Ovary (tissue), 9 donors: ENCODE results near the gene PLCB1. TPM values are rescaled to one million over a fixed set of nuclear protein-coding genes. Genes with fewer than 3 reads are reported as not detected.

Experiments used
- DNase-seq, 5 donors: peaks; one replicate each; pipeline ENCODE4 v3.0.0-alpha.2; 2019 to 2020
- H3K27ac ChIP-seq, 2 donors: fragments of 200-600 bp; one replicate each; pipeline versions ENCODE4 v1.5.1 to v1.8.0; 2019 to 2022
- H3K27me3 ChIP-seq: fragments of 200-600 bp; one replicate; pipeline ENCODE4 v1.8.0; 2022
- H3K36me3 ChIP-seq: fragments of 200-600 bp; sonication (generic); one replicate; pipeline ENCODE4 v1.5.1; 2019
- H3K4me1 ChIP-seq: one replicate; pipeline ENCODE4 v1.8.1; 2013; ENCODE audit warnings: mild to moderate bottlenecking, moderate library complexity; ENCODE audit not compliant: insufficient read depth
- H3K4me3 ChIP-seq: fragments of 200-600 bp; sonication (generic); one replicate; pipeline ENCODE4 v1.5.1; 2017
- H3K9me3 ChIP-seq, 2 donors: fragments of 200-600 bp in 1 of 2; sonication (generic) in 1 of 2; one replicate each; pipeline versions ENCODE4 v1.5.1 to v1.8.1; 2013 to 2019; ENCODE audit warnings: mild to moderate bottlenecking in 1 of 2, moderate library complexity in 1 of 2
- EP300 ChIP-seq: sonication (generic); formaldehyde crosslinking; IDR thresholded peaks from one replicate; pipeline ENCODE4 v1.6.1; 2017; ENCODE audit warnings: antibody characterized with exemption
- POLR2A ChIP-seq: fragments of 450-650 bp; IDR thresholded peaks from one replicate; pipeline ENCODE4 v1.6.1; 2017; ENCODE audit warnings: antibody characterized with exemption, mild to moderate bottlenecking, moderate library complexity
- WGBS, 3 donors: extraction: QIAGEN DNeasy Blood & Tissue Kit in 1 of 3; methylation state at CpG; one replicate each; pipeline versions ENCODE4 v1.1.5 to v1.1.7; 2013 to 2017; 5-methylcytosine and 5-hydroxymethylcytosine counted together
- intact Hi-C, 4 donors: fragments of 100-400 bp; cut with DNase I; formaldehyde crosslinking; loops; one replicate each; pipeline versions ENCODE4 v1.11.0 to v1.15.1; 2022 to 2023
- polyA plus RNA-seq, 2 donors: library from polyadenylated mRNA; stranded (reverse); fragments of 200-250 nt in 1 of 2; fragments of 350-450 nt in 1 of 2; fragmentation: Illumina TruSeq in 1 of 2; extraction: RNeasy Lipid Tissue Mini Kit (QIAGEN cat#74804) in 1 of 2; gene quantifications; one replicate each; pipeline ENCODE4 v1.2.3, GENCODE V29; 2013 to 2014
- total RNA-seq, 7 donors: library from RNA; depleted of rRNA in 2 of 7; stranded (reverse); fragments of >200 nt in 2 of 7; fragmentation: NEBNext Ultra II Directional in 3 of 7; extraction: Animal tissue kit (Norgen Biotek cat#: 25700) in 3 of 7; gene quantifications; one replicate each; pipeline versions ENCODE4 v1.1.0 to v1.2.4, GENCODE V29; 2016 to 2023
- TF ChIP-seq, protein P1 (sequence below), 3 donors: fragments of 450-650 bp in 2 of 3; fragments of 200-600 bp in 1 of 3; IDR thresholded peaks; one replicate each; pipeline versions ENCODE4 v1.5.1 to v1.8.0; 2016 to 2022; ENCODE audit warnings: antibody characterized with exemption in 3 of 3, mild to moderate bottlenecking in 1 of 3
- donor health status: DM: no; HTN: no; CAD: no; lungs with moderate emphysema.
- donor health status: DM: no; HTN: no; CAD: no.
- donor health status: Bipolar disorder and iron deficiency.
- donor health status: DM: yes; HTN: yes; CAD: no.
- donor health status: DM: no; HTN: no; CAD: no.
- donor health status: DM: yes; HTN: yes; CAD: no.

PLCB1 gene
- total and polyA plus RNA-seq, 9 donors: 2.9 to 29.5 (median 9.0) TPM

DNA sequence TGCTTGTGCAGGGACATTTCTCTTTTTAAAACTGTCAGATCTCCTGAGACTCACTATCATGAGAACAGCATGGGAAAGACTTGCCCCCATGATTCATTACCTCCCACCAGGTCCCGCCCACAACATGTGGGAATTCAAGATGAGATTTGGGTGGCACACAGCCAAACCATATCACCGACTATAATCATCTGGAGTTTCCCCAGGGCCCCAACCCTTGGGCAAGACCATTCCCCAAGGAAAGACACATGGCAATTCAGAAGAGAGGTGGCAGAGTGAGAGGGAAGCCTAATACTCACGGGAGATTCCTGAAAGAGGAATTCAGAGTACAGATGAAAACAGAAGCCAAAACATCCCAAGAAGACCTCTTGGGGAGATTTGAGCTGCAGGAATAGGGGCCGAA, 645.8 kb downstream of the PLCB1 start:
- WGBS, 3 donors: 77 to 84% (median 78%) methylated on average over 4 of the region's 4 CpGs
- Histone ChIP-seq H3K4me1 (no peaks in the 10 kb centered on the region), H3K36me3 (no peaks in the 10 kb centered on the region), H3K9me3 (no peaks in the 10 kb centered on the region), H3K27ac (no peak overlapping the region), H3K4me3 (no peak overlapping the region), H3K27me3 (no peaks in the 10 kb centered on the region)
- no peak for DNase-seq
- no peak for TF ChIP-seq EP300
- no peak for TF ChIP-seq POLR2A
- TF ChIP-seq, protein P1, sequence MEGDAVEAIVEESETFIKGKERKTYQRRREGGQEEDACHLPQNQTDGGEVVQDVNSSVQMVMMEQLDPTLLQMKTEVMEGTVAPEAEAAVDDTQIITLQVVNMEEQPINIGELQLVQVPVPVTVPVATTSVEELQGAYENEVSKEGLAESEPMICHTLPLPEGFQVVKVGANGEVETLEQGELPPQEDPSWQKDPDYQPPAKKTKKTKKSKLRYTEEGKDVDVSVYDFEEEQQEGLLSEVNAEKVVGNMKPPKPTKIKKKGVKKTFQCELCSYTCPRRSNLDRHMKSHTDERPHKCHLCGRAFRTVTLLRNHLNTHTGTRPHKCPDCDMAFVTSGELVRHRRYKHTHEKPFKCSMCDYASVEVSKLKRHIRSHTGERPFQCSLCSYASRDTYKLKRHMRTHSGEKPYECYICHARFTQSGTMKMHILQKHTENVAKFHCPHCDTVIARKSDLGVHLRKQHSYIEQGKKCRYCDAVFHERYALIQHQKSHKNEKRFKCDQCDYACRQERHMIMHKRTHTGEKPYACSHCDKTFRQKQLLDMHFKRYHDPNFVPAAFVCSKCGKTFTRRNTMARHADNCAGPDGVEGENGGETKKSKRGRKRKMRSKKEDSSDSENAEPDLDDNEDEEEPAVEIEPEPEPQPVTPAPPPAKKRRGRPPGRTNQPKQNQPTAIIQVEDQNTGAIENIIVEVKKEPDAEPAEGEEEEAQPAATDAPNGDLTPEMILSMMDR (IDR thresholded peaks at IDR 0.05): no peak
- intact Hi-C loops: no loop called here

DNA sequence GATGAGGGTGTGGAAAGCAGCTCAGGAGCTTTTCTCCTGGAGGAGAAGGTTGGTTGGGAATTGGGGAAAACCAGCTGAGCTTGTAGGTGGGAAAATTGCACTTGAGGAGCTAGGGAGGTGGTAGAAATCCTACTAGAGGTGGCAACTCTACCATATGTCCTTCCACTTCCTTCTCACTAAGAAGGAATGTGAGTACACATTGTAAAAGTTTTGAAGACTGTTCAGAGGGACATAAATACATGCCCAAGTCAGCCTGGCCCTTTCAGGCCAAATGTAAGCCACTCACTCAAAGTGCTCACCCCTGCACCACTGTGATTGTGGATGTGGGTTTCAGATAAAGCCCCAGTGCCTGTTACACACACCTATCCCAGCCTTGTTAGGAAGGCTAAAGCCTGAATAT, 646.3 kb downstream of the PLCB1 start:
- intact Hi-C loops: no loop called here

DNA sequence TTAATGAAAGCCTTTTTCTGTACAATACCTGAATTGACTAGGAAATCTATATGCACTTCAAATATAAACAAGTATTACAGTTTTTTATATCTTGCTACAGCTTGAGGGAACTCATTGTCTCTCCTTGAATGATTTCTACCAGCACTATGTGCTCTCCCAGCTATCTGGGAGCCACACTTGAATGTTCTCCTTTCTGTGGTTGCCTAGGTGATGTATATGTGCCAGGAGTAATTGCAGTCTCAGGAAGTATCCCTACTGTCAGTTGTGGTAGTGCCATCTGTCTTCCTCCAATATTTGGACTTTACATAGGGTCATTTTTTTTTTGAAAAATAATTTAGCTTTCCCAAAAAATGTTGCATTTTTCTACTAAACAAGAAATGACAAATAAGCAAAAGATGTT, 648.8 kb downstream of the PLCB1 start:
- Histone ChIP-seq H3K27me3 (no peaks in the 10 kb centered on the region), H3K4me1 (no peaks in the 10 kb centered on the region), H3K27ac (no peak overlapping the region), H3K9me3 (no peaks in the 10 kb centered on the region), H3K4me3 (no peak overlapping the region), H3K36me3 (no peaks in the 10 kb centered on the region)
- intact Hi-C loops: loop anchor here in 1 of 4 donors (10.0 kb wide), 1 partner anchor 584 kb away; no protein-coding TSS in a partner anchor
- no peak for DNase-seq
- TF ChIP-seq, protein P1 (IDR thresholded peaks at IDR 0.05): no peak
- TF ChIP-seq POLR2A (no peak), EP300 (no peak)

More for the DNA sequence above, 646.3 kb downstream of the PLCB1 start:
- Histone ChIP-seq H3K4me3 (no peak overlapping the region), H3K4me1 (no peaks in the 10 kb centered on the region), H3K9me3 (no peaks in the 10 kb centered on the region), H3K27ac (no peak overlapping the region), H3K36me3 (no peaks in the 10 kb centered on the region), H3K27me3 (no peaks in the 10 kb centered on the region)
- DNase-seq: no peak
- no peak for TF ChIP-seq EP300
- TF ChIP-seq, protein P1 (IDR thresholded peaks at IDR 0.05): no peak
- TF ChIP-seq POLR2A: no peak

DNA sequence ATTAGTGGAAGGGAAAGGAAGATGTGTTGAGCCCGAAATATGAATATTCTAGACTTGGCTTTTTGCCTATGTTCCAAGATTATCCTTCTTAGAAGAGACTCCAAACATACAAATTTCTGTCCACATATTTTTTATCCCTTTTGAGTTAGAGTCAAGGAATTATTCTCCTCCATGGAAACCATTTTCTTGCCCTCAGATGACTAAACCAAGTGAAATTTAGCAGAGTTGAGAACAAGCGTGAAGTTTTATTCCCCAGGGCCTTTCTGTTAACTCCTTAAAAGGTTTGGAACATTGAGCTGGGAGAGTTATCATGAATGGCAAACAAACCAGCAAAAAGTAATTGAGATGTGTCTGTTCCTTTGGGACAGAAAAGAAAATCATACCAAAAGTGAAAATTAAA, 650.7 kb downstream of the PLCB1 start:
- Histone ChIP-seq H3K4me1 (no peaks in the 10 kb centered on the region), H3K4me3 (no peak overlapping the region), H3K27me3 (no peaks in the 10 kb centered on the region), H3K9me3 (no peaks in the 10 kb centered on the region), H3K27ac (no peak overlapping the region), H3K36me3 (no peaks in the 10 kb centered on the region)
- intact Hi-C loops: loop anchor here in 1 of 4 donors (10.0 kb wide), 1 partner anchor 582 kb away; no protein-coding TSS in a partner anchor
- WGBS, 3 donors: 11 to 31% (median 16%) methylated on average over 2 of the region's 2 CpGs
- no peak for DNase-seq
- no peak for TF ChIP-seq EP300
- TF ChIP-seq POLR2A: no peak
- TF ChIP-seq, protein P1 (IDR thresholded peaks at IDR 0.05): no peak
